ENCODE results near the gene HAT1. TPM values are rescaled to one million over a fixed set of nuclear protein-coding genes. Genes with fewer than 3 reads are reported as not detected.
"Not testable (repeated sequence)": the region's sequence is repeated elsewhere in the genome, so short reads cannot be mapped to it uniquely, and the experiment has no call there.

HAT1 gene, protein sequence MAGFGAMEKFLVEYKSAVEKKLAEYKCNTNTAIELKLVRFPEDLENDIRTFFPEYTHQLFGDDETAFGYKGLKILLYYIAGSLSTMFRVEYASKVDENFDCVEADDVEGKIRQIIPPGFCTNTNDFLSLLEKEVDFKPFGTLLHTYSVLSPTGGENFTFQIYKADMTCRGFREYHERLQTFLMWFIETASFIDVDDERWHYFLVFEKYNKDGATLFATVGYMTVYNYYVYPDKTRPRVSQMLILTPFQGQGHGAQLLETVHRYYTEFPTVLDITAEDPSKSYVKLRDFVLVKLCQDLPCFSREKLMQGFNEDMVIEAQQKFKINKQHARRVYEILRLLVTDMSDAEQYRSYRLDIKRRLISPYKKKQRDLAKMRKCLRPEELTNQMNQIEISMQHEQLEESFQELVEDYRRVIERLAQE
- total RNA-seq = 32.7 TPM
- long read RNA-seq, transcript HAT1-201 (11 exons, 1,626 nt) = major isoform, 37 of 43 reads
- long read RNA-seq, partial matches to known transcripts = 1 of 43 reads
- long read RNA-seq, other reads (novel, unspliced or antisense) = 4 of 43 reads

DNA sequence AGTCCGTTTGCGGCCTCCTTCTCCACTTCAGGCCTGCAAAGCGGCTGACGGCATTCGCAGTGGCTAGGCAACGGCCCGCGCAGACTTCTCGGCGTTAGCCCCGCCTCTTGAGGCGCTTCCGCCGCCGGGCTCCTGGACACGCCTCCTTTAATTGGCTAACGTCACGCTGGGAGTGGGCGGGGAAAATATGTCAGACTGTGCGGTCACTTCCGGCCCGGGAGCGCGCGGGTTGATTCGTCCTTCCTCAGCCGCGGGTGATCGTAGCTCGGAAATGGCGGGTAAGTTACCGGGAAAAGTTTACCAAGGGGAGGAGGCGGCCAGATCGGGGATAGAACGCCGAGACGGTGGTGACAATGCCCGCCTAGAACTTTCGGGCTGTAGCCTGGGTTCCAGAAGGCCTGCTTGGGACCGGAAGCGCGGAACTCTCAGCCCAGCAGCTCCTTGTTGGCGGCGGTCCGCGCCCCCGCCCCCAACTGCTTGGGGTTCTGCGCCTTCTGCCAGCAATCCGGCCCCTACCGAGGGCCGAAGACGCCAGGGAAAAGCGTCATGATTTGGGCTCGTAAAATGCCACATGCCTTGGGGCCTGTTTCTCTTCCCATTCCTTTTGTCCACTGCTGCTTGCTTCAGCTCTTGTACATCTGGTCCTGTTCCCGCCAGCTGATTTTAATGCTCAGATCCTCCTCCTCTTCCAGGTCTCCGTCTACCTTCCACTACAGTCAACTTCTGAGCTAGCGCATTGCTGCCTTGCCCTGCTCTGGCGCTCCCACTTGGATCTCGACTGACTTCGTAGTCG is at the start of gene HAT1:
Gene HAT1 (plus strand): TSS at position 232 of the 793 bp plus-strand sequence. CDS start 40 bp downstream, at position 272.
- DNase-seq (ENCODE audit: low spot score) = peak; percentile 99
- intact Hi-C loops (cut with DNase I) = loop anchor here (2.0 to 10.0 kb wide), 2 partner anchors 28 to 162 kb away; partner anchors contain the start of genes DLX1 and SLC25A12

DNA sequence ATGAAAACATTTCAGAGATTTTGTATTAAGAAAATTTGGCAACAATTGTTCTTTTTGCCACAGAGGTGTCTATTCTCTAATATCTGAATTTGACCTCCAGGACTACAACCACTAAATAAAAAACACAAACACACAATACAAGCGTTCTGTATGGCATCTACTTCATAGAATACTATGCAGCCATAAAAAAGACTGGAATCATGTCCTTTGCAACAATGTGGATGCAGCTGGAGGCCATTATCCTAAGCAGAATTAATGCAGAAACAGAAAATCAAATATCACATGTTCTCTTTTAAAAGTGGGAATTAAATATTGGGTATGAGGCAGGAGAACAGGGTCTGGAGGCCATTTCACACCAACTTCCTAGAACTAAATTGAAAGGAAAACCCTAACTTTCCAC is 47.7 kb upstream of the HAT1 start:
- intact Hi-C loops (cut with DNase I) = no loop called here
- no peak for DNase-seq (ENCODE audit: low spot score)

DNA sequence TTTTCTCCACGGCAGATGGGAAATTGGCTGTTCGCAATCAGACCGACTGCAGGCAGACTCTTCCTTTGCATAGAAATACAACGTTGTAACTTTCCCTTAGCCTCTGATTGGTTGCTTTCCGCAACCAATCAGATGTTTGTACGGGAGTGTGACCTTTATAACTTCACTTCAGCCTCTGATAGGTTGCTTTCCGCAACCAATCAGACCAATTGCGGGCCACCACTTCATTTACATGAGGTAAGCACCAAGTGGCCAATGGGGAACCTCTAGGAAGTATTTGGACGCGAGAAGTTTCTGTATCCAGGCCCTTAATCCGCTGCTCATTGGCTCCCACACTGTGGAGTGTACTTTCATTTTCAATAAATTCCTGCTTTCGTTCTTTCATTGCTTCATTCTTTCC is 47.3 kb upstream of the HAT1 start:
- intact Hi-C loops (cut with DNase I) = no loop called here
- DNase-seq (ENCODE audit: low spot score) = no peak

DNA sequence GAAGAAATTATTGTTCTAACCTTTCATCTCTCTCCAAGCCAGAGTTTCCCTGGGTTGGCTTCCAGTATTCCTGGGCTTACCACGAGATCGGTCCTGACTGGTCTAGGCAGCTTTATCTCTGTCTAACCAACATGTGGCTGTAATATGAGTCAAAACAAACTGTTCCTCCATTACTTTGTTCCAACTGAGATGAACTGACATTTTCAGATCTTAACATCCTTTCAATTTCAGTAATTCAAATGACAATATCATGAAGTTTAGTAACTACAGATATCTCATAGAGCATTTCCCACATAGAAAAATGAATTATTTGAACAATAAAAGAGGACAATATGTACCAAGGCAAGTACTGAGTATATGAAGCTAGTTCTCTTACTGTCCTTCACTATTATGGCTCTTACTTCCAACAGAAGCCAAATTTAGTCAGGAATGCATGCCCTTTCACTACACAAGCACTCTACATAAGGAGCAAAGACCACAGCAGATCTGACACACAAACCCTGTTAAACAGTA is 43.7 kb upstream of the HAT1 start:
- intact Hi-C loops (cut with DNase I) = no loop called here
- DNase-seq (ENCODE audit: low spot score) = no peak

DNA sequence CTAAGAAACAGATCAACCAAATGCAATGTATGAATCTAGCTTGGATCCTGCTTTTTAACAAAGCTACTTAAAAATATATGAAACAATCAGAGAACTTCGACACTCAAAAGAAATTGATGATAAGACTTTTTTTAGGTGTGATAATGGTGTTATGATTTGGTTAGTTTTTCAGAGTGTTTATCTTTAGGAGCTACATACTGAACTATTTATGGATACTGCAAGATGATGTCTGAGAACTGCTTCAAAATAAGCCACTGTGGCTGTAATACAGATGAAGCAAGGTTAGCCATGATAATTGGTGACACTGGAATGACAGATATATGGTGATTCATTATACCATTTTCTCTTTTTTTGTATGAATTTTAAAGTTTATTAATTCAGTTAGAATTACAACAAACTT is 42.4 kb upstream of the HAT1 start:
- DNase-seq (ENCODE audit: low spot score) = no peak
- intact Hi-C loops (cut with DNase I) = loop anchor here (10.0 kb wide), 1 partner anchor 65 kb away; no protein-coding TSS in a partner anchor

DNA sequence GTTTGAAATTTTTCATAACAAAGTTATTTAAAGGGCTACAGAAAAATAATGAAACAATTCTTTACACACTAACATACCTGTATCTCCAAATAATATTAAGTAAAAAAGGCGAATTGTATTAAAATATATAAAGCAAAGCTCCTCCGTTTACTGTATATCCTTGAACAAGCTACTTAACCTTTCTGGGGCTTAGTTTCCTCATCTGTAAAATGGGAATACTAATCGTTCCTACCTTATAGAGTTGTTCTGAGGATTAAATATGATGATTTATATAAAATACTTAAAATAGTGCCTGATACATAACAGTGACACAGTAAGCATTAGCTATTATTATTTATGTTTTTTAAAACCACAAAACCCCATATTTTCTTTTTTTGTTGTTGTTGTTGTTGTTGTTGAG is 41.5 kb upstream of the HAT1 start:
- intact Hi-C loops (cut with DNase I) = loop anchor here (10.0 kb wide), 1 partner anchor 66 kb away; no protein-coding TSS in a partner anchor

DNA sequence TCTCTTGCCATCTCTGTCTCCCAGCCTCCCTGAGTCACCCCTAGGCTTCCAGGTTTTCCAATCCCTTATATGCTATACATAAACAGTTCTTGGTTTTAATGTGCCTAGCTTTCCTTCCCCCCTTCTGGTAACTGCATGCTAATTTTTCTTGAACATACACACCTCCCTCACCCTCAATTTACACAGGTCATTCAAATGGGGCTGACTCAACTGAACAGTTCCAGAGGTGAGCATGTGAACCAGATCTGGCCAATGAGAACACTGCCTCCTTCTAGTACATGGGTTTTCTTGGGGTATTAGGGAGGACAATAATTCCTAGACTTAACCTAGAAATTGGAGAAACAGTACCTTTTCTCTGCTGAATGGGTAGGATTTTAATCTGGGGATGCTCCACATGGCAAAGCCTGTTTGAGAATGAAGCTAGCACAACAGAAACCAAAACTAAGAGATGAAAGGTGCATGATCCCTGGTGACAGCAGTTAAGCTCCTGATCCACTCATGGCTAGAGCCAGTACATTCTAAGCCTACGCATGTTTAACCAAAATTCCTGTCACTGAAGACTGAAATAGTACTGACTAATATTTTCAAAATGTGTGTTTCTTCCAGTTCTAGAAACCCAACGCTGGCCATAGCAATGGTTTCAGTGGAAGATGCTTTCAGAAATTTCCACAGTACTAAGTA is 40.0 kb upstream of the HAT1 start:
- intact Hi-C loops (cut with DNase I) = loop anchor here (10.0 kb wide), 1 partner anchor 67 kb away; no protein-coding TSS in a partner anchor
- no peak for DNase-seq (ENCODE audit: low spot score)

More for the DNA sequence above, 41.5 kb upstream of the HAT1 start:
- DNase-seq (ENCODE audit: low spot score) = no peak

DNA sequence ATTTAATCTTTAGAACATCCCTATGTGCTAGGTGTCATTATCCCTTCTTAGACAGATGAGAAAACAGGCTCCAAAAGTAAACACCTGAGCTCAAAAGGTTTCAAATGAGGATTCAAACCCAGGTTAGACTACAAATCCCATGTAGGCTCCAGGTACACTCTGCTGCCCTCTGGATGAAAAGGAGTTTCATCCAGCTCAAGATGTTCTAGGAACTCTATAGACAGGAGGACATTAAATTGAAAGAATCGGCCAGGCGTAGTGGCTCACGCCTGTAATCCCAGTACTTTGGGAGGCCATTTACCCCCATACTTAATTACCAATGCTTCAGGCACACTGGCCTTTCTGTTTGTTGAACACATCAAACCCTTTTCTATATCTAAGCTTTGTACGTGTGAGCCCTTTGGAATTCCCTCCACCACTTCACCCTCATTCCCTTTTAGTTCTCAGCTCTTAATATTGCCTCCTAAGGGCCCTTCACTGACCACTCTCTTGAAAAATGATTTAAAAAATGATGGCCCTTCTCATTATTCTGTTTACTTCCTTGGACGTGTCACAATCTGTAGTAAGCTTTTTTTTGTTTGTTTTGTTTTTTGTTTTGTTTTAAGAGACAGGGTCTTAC is 38.9 kb upstream of the HAT1 start:
- intact Hi-C loops (cut with DNase I) = loop anchor here (10.0 kb wide), 1 partner anchor 69 kb away; no protein-coding TSS in a partner anchor
- DNase-seq (ENCODE audit: low spot score) = no peak

DNA sequence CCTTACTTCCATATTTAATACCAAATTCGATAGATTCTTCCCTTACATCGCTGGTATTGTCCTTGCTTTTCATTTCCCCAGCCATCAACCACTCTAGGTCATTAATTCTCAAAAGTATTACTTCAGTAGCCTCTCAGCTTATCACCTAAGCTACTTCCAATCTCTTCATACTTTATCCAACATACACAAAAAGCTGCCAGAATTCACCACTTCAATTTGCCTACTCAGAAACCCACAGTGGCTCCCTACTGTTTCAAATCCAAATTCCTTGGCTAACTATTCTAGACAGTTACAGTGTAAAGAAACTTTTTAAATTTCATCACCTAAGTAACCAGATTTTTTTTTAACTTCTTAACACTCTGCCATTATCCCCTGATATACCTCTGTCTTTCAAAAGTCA is 32.9 kb upstream of the HAT1 start:
- no peak for DNase-seq (ENCODE audit: low spot score)

DNA sequence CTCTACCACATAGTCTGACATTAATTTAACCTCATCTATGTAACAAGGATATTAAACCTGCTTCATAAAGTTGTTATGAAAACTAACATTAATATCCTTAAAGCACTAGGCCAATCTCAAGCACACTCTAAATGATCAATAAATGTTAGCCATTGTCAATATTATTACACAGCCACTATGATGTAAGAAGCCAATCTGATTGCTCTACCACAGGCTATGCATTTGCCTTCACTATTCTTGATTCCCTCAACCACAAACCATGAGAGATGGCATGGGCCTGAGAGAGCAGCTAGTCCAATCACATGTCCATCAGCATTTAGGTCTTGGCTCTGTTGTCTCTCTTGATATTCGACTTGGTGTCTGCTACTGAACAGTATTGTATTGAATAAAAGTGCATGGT is 32.5 kb upstream of the HAT1 start:
- intact Hi-C loops (cut with DNase I) = loop anchor here (10.0 kb wide), 1 partner anchor 75 kb away; no protein-coding TSS in a partner anchor

More for the DNA sequence above, 32.9 kb upstream of the HAT1 start:
- intact Hi-C loops (cut with DNase I) = loop anchor here (10.0 kb wide), 1 partner anchor 75 kb away; no protein-coding TSS in a partner anchor

DNA sequence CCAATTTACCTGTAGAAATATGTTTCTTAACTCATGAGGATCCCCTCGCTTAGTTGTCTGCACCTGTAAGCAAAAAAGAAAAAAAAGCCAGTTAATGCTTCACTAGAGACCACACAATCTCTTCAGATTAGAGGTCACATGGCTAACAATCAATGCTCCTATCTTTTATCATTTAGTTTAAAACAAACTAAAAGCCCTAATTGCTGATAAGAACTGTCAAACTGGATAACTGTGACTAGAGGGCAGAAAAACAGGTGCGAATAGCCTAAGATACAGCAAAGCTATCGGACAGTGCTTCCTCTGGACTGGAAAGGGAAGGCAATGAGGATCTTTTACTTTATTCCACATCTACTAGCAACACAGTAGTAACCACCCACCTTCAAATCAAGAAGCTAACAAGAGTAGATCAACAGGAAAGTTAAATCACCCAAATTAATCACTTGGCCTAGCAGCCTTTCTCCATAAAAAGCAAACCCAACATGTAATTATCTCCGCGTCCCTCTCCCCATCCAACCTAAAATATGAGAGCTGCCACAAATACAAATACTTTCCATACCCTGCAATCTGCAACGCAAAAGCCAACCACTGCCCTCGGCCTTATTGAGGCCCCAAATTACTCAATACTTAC is 29.0 kb upstream of the HAT1 start:
- intact Hi-C loops (cut with DNase I) = no loop called here

More for the DNA sequence above, 32.5 kb upstream of the HAT1 start:
- no peak for DNase-seq (ENCODE audit: low spot score)

DNA sequence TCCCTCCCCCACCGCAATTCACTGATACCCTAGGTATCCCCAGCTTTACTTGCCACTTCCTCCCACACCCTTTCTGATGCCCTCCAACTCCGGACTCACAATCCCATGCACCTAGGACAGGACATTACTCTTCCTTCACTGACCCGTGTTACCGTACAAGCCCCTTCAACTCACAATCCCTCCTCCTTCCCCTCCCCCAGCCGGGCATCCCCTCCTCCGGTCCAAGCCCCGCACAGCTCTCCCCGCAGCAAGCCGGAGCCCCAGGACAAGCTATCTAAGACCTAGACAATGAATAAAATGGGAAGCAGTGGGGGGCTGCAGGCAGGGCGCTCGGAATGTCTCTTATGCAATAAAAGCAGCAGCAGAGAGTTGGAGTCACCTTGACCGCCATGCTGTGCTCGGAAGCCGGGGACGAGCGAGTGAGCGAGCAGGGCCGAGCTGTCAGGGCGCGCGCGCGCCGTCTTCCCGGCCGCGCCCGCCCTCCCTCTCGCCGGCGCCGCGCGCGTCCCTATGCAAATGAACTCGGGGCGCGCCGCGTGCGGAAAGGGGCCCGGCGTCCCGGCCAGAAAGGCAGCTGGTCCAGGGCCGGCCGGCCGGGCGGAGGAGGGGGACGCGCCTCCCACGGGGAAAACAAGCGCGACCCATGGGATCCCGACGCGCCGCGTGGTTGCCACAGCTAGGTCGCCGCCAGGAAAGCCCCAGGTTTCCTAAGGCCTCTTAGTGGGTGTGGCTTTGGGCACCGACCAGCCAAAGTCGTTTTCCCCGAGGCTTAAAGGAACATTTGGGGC is 28.2 kb upstream of the HAT1 start, which contains the start of gene SLC25A12:
Gene SLC25A12 (minus strand): TSS at position 421 of the 788 bp plus-strand sequence. CDS start 30 bp downstream, at position 391.
- intact Hi-C loops (cut with DNase I) = loop anchor here (2.0 kb wide), 1 partner anchor 29 kb away; the partner anchor contains the start of gene HAT1
- DNase-seq (ENCODE audit: low spot score) = peak; percentile 92

More for the DNA sequence above, 29.0 kb upstream of the HAT1 start:
- no peak for DNase-seq (ENCODE audit: low spot score)

DNA sequence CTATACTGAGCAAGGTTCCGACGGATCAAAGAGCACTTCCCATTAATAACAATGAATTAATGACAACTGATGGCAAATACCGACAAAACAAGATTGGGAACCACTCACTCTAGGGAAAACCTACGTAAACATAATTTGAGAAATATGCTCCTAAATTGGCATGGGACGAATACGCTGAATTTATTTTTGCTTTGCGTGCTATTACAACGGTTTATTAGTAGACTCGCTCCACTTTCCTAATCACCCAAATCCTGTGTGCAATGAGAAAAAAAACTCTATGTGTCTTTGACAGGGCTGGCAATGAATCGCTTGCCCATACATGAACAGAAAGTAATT is 27.7 kb upstream of the HAT1 start:
- no peak for DNase-seq (ENCODE audit: low spot score)
- intact Hi-C loops (cut with DNase I) = loop anchor here (2.0 kb wide), 1 partner anchor 28 kb away; the partner anchor contains the start of gene HAT1

DNA sequence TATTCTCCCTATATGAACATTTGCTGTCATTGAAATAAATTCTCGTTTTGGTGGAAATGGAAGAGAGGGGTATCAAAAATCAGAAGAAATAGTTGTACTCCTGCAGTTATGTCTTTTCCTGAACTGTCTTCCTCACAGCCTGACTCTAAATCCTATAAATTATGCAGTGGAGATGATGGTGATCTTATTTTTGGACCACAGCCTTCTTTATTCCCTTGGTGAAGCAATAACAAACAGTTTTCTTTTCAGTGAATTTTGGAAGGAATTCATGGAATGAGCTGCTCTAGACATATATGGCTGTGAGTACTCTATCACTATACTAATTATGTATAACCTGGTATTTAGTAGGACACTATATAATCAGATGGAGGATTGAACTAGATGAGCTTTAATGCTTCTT is 26.5 kb upstream of the HAT1 start:
- intact Hi-C loops (cut with DNase I) = loop anchor here (2.0 kb wide), 1 partner anchor 27 kb away; the partner anchor contains the start of gene HAT1
- no peak for DNase-seq (ENCODE audit: low spot score)

DNA sequence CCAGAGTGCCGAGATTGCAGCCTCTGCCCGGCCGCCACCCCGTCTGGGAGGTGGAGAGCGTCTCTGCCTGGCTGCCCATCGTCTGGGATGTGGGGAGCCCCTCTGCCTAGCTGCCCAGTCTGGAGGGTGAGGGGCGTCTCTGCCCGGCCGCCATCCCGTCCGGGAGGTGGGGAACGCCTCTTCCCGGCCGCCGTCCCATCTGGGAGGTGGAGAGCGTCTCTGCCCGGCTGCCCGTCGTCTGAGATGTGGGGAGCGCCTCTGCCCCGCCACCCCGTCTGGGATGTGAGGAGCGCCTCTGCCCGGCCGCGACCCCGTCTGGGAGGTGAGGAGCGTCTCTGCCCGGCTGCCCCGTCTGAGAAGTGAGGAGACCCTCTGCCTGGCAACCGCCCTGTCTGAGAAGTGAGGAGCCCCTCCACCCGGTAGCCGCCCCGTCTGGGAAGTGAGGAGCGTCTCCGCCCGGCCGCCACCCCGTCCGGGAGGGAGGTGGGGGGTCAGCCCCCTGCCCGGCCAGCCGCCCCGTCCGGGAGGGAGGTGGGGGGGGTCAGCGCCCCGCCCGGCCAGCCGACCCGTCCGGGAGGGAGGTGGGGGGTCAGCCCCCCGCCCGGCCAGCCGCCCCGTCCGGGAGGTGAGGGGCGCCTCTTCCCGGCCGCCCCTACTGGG is 22.5 kb upstream of the HAT1 start:
- DNase-seq (ENCODE audit: low spot score); intact Hi-C loops (cut with DNase I): not testable (repeated sequence)

DNA sequence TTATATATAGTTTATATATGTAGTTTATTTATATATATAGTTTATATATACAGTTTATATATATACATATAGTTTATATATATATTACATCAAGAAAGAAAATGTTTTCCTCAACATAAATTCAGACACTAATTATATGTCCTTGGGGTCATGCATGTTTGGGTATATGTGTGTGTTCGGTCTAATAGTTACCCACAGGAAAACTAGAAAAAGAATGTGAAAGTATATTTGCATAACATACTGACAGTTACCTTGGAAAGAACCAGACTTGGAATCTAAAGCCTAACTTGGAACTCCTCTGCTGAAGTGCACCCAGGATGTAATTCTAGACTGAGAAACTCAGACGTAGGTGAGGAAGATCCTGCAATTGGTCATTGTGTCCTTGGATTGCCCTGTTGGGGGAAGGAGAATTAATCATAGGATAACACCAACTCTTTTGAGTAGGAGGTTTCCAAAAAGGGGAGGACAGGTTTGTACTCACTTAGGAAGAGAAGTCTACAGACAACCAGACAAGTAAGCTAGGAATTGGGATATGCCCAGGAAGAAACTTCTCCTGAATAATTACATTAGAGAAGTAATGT is 19.3 kb upstream of the HAT1 start:
- DNase-seq (ENCODE audit: low spot score) = no peak
- intact Hi-C loops (cut with DNase I) = no loop called here
